HG02870 (cell line): Measurements from ENCODE around the gene NOS3.
"Not testable (repeated sequence)": the region's sequence is repeated elsewhere in the genome, so short reads cannot be mapped to it uniquely, and the experiment has no call there.

Experiments
- ATAC-seq: cut with Tn5 transposase; IDR thresholded peaks from one replicate; pipeline ENCODE4 v1.9.1; 2021; ENCODE audit warnings: mild to moderate bottlenecking, moderate library complexity; ENCODE audit not compliant: unreplicated experiment

NOS3 gene

DNA sequence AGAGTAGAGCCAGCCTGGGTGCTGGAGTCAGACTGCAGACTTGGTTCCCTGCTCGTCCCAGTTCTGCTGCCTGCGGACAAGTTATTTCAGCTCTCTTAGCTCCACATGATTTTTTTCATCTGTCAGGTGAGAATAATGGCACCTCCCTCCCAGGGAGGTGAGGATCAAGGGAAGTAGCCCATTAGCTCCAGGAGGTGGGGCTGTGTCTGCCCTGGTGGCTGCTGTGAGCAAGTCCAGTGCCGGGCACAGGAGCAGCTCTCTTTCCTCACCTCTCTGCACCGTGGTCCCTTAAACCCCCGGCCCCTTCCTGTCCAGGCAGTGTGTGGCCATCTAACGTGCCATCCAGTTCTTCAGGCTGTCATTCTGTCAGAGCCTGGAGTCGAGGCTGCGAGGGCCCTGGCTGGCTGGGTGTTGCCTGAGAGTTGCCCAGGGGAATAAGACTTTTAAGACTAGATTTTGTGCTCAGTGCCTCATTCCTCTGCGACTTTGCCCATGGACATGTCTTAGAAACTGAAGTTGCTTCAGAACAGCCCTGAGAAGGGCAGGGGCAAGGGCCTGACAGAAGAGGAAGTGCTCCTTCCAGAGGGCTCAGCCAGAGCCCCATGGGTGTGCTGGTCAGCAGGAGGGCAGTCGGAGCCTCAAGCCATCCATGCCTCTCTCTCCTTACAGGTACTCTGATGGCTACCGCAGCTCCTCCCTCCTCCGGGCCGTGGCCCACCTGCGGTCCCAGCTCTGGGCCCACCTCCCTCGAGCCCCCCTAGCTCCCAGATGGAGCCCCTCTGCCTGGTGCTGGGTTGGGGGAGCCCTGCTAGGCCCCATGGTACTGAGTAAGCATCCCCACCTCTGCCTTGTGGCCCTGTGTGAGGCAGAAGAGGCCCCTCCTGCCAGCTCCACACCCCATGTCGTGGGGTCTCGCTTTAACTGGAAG lies 42.4 kb downstream of the NOS3 start:
- ATAC-seq = no peak

DNA sequence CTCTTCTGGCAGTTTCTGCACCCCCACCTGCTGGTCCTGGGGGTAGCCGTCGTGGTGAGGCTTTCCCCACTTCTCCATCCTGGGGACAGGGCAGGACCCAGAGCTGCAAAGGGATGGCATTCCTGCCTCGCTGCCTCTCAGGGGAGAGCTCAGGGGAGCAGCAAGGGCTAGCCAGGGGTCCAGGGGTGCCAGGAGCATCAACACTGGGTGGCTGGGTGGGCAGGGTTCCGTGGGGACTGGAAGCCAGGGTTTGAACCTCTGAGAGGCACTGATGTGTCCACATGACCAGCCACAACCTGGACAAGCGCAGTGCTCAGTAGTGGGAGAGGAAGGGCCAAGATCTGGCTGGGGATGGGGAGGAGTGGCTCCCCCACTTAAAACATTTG lies 43.0 kb downstream of the NOS3 start:
- ATAC-seq = no peak

DNA sequence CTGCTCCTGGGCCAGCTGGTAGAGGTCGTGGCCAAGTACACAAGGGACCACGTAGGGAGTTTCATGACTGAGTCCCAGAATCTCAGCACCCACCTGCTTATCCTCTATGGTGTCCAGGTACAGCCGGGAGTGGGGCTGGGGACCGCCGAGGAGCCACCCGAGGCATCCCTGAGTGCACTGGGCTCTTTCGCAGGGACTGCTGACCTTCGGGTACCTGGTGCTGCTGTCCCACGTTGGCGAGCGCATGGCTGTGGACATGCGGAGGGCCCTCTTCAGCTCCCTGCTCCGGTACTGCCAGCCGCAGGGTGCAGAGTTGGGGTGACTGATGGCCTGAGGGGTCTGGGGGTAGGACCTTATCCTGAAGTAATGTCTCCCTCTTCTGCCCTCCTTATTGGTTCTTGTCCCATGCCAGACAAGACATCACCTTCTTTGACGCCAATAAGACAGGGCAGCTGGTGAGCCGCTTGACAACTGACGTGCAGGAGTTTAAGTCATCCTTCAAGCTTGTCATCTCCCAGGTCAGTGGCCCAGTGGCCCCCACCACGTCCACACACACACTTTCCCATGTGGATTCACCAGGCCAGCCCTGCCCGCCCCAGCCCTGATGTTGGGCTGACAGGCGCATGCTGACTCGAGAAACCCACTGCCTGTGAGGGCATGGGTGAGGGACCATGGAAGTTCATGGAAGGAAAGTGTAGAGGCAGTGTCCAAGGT lies 43.7 kb downstream of the NOS3 start:
- no peak for ATAC-seq

DNA sequence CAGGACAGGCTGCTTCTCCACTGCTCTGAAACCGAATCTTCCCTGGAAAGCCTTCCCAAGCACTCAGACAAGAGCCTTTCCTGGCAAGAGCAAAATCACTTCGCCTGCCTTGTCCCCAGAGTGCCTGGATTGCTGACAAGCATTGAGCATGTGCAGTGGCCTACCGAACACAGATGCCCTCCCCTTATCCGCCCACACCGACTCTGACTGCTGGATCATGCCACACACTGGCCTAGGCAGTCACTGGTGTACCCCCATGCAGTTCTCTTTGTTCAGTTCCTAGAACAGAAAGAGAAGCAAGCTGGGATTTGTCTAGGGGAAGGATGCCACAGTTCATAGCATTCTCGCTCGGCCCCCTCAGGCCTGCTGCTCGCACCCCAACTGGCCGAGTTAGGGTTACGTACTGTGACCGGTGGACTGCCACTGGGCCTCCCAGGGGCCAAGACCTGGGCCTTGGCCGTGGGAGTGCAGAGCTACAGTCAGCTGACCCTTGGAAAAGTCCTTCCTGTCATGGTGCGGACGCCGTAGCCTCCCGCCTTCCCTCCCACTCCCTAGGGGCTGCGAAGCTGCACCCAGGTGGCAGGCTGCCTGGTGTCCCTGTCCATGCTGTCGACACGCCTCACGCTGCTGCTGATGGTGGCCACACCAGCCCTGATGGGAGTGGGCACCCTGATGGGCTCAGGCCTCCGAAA lies 44.4 kb downstream of the NOS3 start:
- no peak for ATAC-seq

DNA sequence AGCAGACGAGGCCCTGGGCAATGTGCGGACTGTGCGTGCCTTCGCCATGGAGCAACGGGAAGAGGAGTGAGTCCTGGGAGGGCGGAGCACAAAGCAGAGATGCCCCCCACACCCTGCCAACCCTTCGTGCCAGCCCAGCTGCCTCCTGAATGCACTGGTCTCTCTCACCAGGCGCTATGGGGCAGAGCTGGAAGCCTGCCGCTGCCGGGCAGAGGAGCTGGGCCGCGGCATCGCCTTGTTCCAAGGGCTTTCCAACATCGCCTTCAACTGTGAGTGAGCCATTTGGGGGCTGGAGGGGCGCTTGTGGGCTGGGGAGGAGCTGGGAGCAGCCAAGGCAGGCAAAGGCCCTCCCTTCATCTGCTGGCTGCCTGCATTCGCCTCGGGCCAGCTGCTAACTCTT lies 45.1 kb downstream of the NOS3 start:
- ATAC-seq = no peak

DNA sequence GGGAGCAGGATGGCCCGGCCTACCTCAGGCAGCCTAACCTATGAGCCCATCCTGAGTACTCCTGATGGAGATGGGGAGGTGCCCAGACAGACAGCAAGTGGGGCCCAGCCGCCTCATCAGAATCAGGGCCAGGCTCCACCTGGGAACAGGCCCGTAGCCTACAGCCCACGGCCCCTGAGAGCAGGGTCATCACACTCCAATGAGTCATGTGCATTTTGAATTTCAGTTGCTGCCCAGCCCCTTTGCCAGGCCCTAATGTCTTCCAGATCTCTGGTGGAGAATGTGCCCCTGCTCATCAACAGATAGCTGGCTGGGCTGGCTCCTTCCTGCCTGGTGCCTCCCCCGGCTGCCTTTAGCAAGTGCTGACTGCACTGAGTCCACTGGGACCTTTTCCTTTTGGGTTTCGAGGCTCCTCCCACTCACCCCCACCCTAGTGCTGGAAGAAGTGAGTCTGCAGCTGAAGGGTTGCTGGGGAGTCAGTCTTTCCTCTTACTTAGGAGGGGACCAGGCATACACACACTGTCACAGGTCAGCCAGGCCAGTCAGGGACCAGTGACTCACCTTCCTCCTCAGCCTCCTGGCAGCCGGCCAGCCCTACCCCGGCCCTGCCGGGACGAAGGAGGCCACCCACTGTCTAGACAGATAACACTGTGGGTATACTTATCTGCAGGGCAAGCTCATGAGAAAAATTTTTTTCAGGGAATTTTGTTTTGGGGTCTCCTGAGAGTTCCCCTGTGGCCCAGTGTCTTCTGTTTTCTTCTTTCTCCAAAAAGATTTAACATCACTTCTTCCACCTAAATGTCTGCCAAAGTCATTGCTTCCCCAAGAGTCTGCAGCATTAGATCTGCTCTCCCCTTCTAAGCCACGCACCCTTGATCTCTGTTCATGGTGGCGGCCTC lies 48.4 kb downstream of the NOS3 start:
- no peak for ATAC-seq

DNA sequence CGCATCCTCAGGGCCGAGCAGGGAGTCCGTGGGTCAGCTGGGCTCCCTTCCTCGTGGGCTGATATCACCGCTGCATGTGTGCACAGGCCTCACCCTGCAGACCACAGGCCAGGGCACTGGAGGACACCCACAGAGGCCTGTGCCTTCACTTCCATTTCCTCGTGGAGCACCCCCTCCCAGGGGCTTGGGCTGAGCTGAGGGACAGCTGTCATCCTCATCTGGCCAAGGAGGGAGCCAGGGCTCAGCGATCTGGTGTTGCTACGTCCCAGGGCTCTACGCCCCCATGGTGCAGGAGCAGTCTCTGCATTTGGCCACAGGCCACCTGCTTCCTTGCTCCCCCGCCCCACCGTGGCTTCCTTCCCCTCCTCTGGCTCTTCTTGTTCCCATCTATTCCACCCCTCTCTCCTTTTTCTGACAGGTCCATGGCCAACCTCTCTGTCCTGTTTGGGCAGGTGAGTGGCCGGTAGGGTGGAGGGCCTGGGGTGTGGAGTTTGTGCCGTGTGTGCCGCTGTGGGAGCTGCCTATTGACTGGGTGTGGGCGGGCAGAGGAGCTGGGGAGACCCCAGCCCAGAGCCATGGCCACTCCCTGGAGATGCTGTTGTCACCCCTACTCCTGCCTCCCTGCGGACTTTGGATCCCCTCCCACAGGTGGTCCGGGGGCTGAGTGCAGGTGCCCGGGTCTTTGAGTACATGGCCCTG lies 49.2 kb downstream of the NOS3 start:
- ATAC-seq = no peak

DNA sequence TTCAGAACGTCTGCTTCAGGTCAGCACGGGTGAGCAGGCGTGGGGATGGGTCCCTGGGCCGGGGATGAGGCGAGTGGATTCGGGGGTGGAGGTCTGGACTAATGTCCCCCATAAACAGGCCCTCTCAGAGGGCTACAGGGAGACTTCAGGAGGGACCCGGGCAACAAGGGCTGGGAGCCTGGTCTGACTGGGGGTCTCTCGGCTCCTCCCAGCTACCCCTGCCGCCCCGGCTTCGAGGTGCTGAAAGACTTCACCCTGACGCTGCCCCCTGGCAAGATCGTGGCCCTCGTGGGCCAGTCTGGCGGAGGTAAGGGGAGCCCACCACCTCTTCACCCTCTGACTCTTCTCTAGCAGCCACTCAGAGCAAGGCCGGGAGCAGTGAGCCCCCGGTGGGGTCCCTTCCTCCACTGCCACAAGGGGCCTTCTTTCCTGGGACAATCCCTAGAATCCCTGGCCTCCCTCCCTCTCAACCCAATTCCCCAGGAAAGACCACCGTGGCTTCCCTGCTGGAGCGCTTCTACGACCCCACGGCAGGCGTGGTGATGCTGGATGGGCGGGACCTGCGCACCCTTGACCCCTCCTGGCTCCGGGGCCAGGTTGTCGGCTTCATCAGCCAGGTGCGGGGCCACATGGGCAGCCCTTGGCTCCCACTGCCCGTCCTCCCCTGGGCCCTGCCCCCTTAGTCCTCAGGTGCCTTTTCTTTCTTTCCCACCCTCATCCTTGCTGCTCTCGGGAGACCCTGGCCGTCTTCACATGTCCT lies 50.0 kb downstream of the NOS3 start:
- ATAC-seq = no peak

DNA sequence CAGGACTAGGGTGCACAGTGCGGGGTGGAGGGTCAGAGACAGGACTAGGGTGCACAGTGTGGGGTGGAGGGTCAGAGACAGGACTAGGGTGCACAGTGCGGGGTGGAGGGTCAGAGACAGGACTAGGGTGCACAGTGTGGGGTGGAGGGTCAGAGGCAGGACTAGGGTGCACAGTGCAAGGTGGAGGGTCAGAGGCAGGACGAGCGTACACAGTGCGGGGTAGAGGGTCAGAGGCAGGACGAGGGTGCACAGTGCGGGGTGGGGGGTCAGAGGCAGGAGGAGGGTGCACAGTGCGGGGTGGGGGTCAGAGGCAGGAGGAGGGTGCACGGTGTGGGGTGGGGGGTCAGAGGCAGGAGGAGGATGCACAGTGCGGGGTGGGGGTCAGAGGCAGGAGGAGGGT lies 52.6 kb downstream of the NOS3 start:
- not testable (repeated sequence) for ATAC-seq

DNA sequence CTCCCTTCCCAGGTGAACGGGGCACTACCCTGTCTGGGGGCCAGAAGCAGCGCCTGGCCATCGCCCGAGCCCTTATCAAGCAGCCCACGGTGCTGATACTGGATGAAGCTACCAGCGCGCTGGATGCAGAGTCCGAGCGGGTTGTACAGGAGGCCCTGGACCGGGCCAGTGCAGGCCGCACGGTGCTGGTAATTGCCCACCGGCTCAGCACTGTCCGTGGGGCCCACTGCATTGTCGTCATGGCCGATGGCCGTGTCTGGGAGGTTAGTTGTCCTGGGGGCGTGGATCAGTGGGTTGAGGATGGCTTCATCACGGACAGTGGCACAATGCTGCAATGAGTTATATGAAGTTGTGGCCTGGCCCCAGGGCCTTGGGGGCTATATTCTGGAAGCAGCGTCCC lies 53.1 kb downstream of the NOS3 start:
- ATAC-seq = no peak

DNA sequence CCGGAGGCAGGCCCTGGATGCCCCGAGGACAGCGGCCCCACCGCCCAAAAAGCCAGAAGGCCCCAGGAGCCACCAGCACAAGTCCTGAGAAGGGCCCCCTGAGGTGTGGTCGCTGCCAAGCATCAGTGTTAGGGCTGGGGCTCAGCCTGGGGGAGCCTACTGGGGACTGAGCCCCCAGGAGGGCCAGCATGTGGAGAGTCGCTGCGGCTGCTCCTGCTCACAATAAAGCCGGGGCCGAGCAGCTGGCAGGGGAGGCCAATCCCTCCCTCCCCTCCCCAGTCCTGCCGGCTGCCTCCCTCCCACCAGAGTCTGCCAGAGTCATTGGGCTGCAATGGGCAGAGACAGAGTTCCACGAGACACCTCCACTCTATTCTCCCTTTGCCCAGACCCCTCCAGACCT lies 54.4 kb downstream of the NOS3 start:
- ATAC-seq = no peak

DNA sequence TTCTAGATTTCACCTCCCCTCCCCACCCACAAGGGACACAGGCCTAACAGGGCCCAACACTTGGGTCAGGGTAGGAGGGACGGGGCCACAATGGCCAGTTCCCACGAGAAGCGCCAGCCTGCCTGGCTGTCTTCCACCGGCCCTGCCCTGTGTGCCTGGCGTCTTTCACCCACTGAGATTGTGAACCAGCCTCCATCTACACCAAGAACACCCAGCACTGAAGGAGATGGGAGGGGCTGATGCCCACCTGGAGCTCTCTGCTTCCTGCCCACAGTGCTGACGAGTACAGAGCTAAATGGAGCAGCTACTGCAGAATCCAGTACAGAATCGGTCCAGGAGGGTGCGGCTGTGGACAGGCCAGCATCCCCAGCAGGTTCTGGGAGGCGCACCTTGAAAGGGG lies 55.1 kb downstream of the NOS3 start:
- ATAC-seq = no peak

DNA sequence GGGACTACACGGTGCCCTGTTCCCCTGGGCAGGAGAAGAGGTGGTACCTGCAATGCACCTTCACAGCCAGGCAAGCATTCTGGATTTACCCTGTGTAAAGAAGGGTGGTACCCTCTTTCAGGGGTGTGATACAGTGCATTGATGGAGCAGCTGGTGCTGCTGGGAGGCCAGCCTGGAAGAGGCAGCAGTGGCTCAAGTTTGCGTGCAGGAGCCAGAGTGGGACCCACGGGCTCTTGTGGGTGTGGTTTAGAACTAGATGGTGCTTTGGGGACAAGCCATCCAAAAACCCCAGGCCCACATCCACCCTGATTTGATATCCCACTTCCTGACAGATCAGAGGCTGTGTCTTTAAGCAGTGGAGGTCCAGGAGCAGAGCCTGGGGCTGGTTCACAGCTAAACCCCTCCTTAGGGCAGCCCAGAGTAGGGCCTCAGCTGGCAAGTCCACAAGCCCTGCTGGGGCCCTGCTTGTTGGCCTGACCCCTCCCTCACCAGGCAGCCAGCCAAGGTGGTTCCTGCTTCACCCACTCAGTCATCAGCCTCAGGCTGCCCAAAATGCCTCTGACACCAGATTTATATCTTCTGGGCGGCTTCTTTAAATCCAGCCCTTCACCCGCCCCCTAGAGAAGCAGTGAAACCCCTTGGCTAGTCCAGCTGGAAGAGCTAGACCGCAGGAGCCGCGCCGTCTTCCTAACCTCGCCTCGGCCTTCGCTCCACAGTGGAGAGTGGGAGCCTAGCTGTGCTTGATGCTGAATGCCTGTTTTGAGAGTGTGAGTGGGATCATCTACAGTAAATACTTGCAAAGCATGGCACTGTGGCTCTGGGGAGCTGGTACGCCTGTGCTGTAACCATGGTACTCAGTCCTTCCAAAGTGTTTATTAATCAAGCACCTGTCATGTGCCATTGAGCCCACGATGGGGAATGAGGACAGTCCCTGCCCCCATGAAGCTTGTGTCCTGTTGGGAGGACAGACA lies 56.1 kb downstream of the NOS3 start:
- ATAC-seq = no peak

DNA sequence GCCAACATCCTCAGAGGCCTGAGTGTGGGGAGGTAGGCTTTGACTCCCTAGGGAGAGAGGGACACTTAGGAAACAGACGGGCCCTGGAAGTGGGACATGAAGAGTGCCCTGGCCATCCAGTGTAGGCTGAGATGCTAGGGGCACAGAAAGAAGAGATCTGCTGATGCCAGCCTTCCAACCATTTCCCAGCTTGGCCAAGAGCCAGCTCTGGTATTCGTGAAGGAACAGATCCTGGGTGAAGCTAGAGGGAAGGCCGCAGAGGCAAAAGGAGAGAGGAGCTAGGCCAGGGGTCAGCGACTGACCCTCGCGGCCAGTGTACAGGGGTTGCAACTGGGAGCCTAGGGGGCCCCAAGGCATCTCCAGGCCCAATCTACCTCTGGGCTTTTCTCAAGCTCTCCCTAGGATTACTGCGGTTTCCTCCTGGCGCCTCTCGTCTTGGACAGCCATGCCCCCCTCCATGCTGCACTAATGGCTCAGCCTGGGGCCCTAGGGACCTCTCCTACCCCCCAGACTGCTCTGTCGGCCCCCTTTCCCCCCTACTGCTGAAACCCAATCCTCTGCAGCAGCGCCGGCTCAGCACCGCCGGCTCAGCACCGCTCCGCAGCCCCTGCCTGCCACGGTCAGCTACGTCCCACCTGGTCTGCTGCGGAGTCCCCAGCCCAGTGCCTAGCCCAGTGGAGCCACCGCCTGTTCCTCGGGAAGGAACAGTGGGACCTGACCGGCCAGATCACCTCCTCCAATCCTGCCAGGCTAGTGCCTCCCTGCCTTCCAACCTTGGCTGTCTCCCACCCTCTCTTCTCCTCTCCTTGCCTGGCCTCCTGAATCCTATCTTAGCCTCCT lies 57.4 kb downstream of the NOS3 start, which contains the start of gene ASIC3:
Gene ASIC3 (plus strand): TSS at position 556 of the 840 bp plus-strand sequence. CDS start 355 bp downstream, outside the sequence.
- ATAC-seq = no peak

DNA sequence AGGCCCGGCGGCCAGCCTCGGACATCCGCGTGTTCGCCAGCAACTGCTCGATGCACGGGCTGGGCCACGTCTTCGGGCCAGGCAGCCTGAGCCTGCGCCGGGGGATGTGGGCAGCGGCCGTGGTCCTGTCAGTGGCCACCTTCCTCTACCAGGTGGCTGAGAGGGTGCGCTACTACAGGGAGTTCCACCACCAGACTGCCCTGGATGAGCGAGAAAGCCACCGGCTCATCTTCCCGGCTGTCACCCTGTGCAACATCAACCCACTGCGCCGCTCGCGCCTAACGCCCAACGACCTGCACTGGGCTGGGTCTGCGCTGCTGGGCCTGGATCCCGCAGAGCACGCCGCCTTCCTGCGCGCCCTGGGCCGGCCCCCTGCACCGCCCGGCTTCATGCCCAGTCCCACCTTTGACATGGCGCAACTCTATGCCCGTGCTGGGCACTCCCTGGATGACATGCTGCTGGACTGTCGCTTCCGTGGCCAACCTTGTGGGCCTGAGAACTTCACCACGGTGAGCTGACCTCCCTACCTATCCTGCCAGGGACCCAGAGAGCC lies 58.2 kb downstream of the NOS3 start:
- no peak for ATAC-seq

DNA sequence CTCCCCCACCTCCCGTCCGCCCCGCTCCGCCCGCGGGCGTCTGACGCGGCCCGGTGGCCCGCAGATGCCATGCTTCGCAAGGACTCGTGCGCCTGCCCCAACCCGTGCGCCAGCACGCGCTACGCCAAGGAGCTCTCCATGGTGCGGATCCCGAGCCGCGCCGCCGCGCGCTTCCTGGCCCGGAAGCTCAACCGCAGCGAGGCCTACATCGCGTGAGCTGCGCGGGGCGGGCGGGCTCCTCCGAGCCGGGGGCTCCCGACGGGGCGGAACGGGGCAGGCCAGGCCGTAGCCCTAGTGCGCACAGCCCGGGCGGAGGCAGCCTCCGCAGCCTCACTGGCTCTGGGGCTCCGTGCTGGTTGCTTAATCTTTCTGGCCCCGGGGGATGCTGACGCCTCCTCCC lies 60.3 kb downstream of the NOS3 start:
- no peak for ATAC-seq

DNA sequence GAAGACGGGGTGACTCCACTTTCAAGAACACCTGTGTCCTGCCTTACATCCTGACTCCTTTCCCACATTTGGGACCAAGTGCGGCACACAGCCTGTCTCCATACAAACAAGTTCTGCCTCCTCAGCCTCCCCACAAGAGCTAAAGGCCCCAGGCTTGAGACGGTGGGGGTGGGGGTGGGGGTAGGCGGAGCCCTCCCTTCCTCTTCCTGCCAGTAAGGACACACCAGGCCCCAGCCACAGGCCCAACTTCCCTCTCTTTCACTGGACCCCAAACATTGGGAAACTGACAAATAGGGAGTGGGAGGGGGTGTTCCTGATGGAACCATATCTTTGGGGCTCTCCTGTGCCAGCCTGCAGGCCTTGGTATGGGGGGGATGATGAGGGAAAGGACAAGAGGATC lies 62.3 kb downstream of the NOS3 start:
- ATAC-seq = no peak
